Spinal cord (tissue), 10 donors: ENCODE results near the gene AKAIN1. TPM values are rescaled to one million over a fixed set of nuclear protein-coding genes. Genes with fewer than 3 reads are reported as not detected.

Experiments
- DNase-seq, 6 donors: peaks; one replicate each; pipeline versions ENCODE4 v3.0.0 to v3.0.0-alpha.2; 2013 to 2015; ENCODE audit warnings: low spot score in 6 of 6, low read depth in 4 of 6
- H3K27ac ChIP-seq: one replicate; pipeline ENCODE4 v1.5.1; 2013; ENCODE audit warnings: low read depth, low read length, control low read depth
- H3K27me3 ChIP-seq: one replicate; pipeline ENCODE4 v1.6.1; 2013; ENCODE audit warnings: low read length; ENCODE audit not compliant: control insufficient read depth, insufficient read depth
- H3K36me3 ChIP-seq: one replicate; pipeline ENCODE4 v1.6.1; 2013; ENCODE audit warnings: low read length; ENCODE audit not compliant: control insufficient read depth, insufficient read depth
- H3K4me1 ChIP-seq: one replicate; pipeline ENCODE4 v1.6.1; 2013; ENCODE audit warnings: low read length; ENCODE audit not compliant: control insufficient read depth, insufficient read depth
- H3K4me3 ChIP-seq: one replicate; pipeline ENCODE4 v1.5.1; 2013; ENCODE audit warnings: low read depth, low read length, control low read depth
- H3K9me3 ChIP-seq: one replicate; pipeline ENCODE4 v1.6.1; 2013; ENCODE audit warnings: low read length; ENCODE audit not compliant: control insufficient read depth, insufficient read depth
- WGBS: methylation state at CpG from one replicate; pipeline ENCODE4 v1.1.5; 2013; ENCODE audit warnings: missing lambda C conversion rate; ENCODE audit not compliant: insufficient coverage; 5-methylcytosine and 5-hydroxymethylcytosine counted together
- polyA plus RNA-seq, 2 donors: library from polyadenylated mRNA; unstranded; fragments of 120-200 nt; gene quantifications; one replicate each; pipeline ENCODE4 v1.2.1, GENCODE V29; 2013; ENCODE audit not compliant: insufficient read length in 2 of 2
- total RNA-seq, 2 donors: library from RNA; depleted of rRNA in 1 of 2; stranded (reverse); fragments of 120-200 nt in 1 of 2; fragments of >200 nt in 1 of 2; gene quantifications; one replicate each; pipeline versions ENCODE4 v1.2.3 to v1.2.4, GENCODE V29; 2013 to 2014
- donor health status: healthy.

The AKAIN1 gene
- total and polyA plus RNA-seq, 4 donors, result 0.77 to 2.8 (median 2.0) TPM

GRCh38 chr18:5166606-5167280, 30.3 kb downstream of the AKAIN1 start:
- peak in 1 of 6 donors; percentile 60 for DNase-seq
- H3K27ac ChIP-seq, result no peak overlapping the region
- H3K27me3 ChIP-seq, result no peaks in the 10 kb centered on the region
- no peak overlapping the region for H3K4me3 ChIP-seq
- H3K36me3 ChIP-seq, result no peaks in the 10 kb centered on the region
- H3K4me1 ChIP-seq, result no peaks in the 10 kb centered on the region
- WGBS, result no CpG with 5 or more reads among the region's 2 CpGs
- no peaks in the 10 kb centered on the region for H3K9me3 ChIP-seq

DNA sequence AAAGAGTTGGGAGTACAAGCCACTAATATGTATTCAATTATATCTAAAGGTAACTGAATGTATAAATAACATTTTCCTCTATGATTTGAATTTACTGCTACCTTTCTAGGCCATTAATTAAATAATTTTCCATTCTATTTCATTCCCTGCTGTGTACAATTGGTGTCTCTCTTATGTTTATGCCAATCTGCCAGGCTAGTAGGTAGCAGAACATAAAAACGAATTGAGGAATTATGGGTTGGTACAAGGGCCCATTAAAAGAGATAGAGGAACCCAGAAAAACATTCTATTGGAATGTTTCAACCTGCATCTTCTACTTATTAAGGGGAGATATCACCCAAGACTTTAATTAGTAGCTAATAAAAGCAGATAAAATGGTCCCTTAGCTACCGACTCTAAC, 32.2 kb downstream of the AKAIN1 start:
- no peaks in the 10 kb centered on the region for H3K4me1 ChIP-seq
- WGBS, result no CpG with 5 or more reads among the region's 2 CpGs
- no peaks in the 10 kb centered on the region for H3K36me3 ChIP-seq
- H3K9me3 ChIP-seq, result no peaks in the 10 kb centered on the region
- H3K4me3 ChIP-seq, result no peak overlapping the region
- no peaks in the 10 kb centered on the region for H3K27me3 ChIP-seq
- no peak overlapping the region for H3K27ac ChIP-seq
- DNase-seq, result peak in 1 of 6 donors; percentile 32

GRCh38 chr18:5162111-5162510, 34.9 kb downstream of the AKAIN1 start:
- no peaks in the 10 kb centered on the region for H3K27me3 ChIP-seq
- no peak for DNase-seq
- H3K9me3 ChIP-seq, result no peaks in the 10 kb centered on the region
- no peaks in the 10 kb centered on the region for H3K4me1 ChIP-seq
- no peak overlapping the region for H3K27ac ChIP-seq
- H3K4me3 ChIP-seq, result no peak overlapping the region
- H3K36me3 ChIP-seq, result no peaks in the 10 kb centered on the region

DNA sequence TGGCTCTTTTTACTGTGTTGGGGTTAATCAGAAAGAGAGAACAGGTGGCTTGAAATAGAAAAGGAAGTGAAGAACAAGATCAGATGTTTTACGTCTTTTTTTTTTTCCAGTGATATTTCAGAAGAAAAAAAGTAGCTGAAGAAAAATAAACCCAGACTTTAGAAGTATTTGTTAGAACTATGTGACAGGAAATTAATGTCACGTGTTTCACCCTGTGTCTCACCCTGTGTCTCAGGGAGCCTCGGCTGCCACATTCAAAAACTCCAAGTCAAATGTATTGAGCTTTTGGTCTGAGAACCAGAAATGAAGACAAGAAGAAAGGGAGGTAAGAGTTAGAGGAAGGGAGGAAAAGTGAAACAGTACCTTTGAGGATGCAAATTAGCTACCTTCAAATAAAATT, 38.0 kb downstream of the AKAIN1 start:
- DNase-seq, result no peak
- H3K36me3 ChIP-seq, result no peaks in the 10 kb centered on the region
- no peaks in the 10 kb centered on the region for H3K4me1 ChIP-seq
- no peaks in the 10 kb centered on the region for H3K27me3 ChIP-seq
- no peak overlapping the region for H3K27ac ChIP-seq
- H3K9me3 ChIP-seq, result no peaks in the 10 kb centered on the region
- 74% methylated on average over 2 of the region's 3 CpGs for WGBS
- H3K4me3 ChIP-seq, result no peak overlapping the region

DNA sequence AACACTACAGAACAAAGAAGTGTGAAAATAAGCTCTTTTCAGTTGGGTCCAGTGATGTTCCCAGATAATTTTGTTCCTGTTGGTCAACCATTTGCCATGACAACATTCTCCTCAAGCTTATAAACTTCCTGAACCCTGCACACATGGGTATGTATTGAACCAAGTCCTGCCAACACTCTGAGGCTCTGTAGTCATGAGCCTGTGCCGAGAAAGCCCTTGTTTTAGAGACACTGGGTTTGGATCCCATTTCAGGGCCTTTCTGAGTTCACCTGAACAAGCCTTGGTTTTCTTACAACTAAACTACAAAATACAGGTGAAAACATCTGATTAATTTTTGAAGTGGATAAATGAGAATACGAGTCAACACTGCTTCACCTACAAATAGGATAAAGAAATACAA, 38.5 kb downstream of the AKAIN1 start:
- 67% methylated on average over 1 of the region's 2 CpGs for WGBS

GRCh38 chr18:5158172-5158571, 38.9 kb downstream of the AKAIN1 start:
- no peak overlapping the region for H3K4me3 ChIP-seq
- 81% methylated on average over 2 of the region's 3 CpGs for WGBS
- H3K27me3 ChIP-seq, result no peaks in the 10 kb centered on the region
- H3K9me3 ChIP-seq, result no peaks in the 10 kb centered on the region
- H3K27ac ChIP-seq, result no peak overlapping the region
- DNase-seq, result no peak
- H3K4me1 ChIP-seq, result no peaks in the 10 kb centered on the region
- no peaks in the 10 kb centered on the region for H3K36me3 ChIP-seq

More for the DNA sequence above, 38.5 kb downstream of the AKAIN1 start:
- no peak overlapping the region for H3K27ac ChIP-seq
- no peak overlapping the region for H3K4me3 ChIP-seq
- no peaks in the 10 kb centered on the region for H3K27me3 ChIP-seq
- no peaks in the 10 kb centered on the region for H3K9me3 ChIP-seq
- DNase-seq, result no peak
- H3K4me1 ChIP-seq, result no peaks in the 10 kb centered on the region
- no peaks in the 10 kb centered on the region for H3K36me3 ChIP-seq

DNA sequence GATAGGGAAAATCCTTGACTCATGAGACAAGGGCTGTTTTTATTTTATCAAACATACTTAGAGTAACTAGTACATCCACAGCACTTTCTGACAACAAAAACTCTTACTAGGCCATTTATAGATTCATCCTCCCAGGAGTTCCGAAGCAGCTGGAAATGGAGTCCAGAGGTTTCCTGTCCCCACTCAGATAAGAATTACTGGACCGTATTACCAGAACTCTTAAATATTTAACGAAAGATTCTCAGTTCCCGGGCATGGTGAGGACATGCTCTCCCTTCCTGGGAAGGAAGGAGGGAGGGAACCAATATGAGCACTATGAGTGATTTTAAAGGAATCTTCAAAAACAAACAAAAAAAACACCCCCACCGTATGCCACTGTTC, 41.2 kb downstream of the AKAIN1 start:
- no peaks in the 10 kb centered on the region for H3K36me3 ChIP-seq
- no peaks in the 10 kb centered on the region for H3K4me1 ChIP-seq
- DNase-seq, result no peak
- H3K27ac ChIP-seq, result no peak overlapping the region
- no peaks in the 10 kb centered on the region for H3K27me3 ChIP-seq
- WGBS, result no CpG with 5 or more reads among the region's 5 CpGs
- H3K4me3 ChIP-seq, result no peak overlapping the region
- no peaks in the 10 kb centered on the region for H3K9me3 ChIP-seq

- H3K4me3 ChIP-seq, result no peak overlapping the region
- no peak for DNase-seq
- no peaks in the 10 kb centered on the region for H3K36me3 ChIP-seq
- no peaks in the 10 kb centered on the region for H3K9me3 ChIP-seq
- H3K4me1 ChIP-seq, result no peaks in the 10 kb centered on the region
- WGBS, result 81% methylated on average over 7 of the region's 17 CpGs
- no peaks in the 10 kb centered on the region for H3K27me3 ChIP-seq
- no peak overlapping the region for H3K27ac ChIP-seq
These were observed 41.7 kb downstream of the AKAIN1 start for GRCh38 chr18:5155218-5155906.

DNA sequence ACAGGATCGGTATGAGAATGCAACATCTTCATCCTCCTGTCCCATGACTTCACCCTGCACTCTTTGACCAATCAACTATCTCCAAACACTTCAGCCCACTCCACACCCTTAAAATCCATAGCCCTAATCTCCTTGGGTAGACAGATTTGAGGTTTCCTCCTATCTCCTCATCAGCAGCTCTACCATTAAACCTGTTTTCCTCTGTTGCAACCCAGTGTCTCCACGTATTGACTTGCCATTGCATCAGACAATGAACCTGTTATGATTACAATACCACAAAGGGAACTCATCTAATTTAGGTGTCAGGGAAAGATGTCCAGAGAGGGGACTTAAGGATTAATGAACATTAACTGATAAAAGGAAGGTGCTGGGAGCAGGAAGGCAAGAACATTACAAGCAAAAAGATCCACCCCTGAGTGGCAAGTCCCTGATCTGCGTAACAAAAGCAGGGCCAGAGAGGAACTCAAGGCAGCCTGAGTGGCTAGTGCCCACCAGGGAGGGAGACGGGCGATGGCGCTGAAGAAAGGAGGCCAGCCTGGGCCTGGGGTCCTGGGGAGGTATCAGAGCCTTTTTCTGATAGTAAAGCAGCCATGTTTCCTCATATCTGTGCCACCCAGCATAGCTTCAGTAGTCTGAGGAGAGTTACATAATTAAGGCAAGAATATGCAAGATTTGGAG, 44.6 kb downstream of the AKAIN1 start:
- H3K27me3 ChIP-seq, result no peaks in the 10 kb centered on the region
- H3K4me1 ChIP-seq, result no peaks in the 10 kb centered on the region
- no peak for DNase-seq
- H3K4me3 ChIP-seq, result no peak overlapping the region
- no peak overlapping the region for H3K27ac ChIP-seq
- 78% methylated on average over 5 of the region's 6 CpGs for WGBS
- H3K36me3 ChIP-seq, result no peaks in the 10 kb centered on the region
- no peaks in the 10 kb centered on the region for H3K9me3 ChIP-seq

- no CpG with 5 or more reads among the region's 1 CpG for WGBS
- H3K9me3 ChIP-seq, result no peaks in the 10 kb centered on the region
- H3K4me3 ChIP-seq, result no peak overlapping the region
- no peaks in the 10 kb centered on the region for H3K27me3 ChIP-seq
- H3K4me1 ChIP-seq, result no peaks in the 10 kb centered on the region
- DNase-seq, result no peak
- no peak overlapping the region for H3K27ac ChIP-seq
- no peaks in the 10 kb centered on the region for H3K36me3 ChIP-seq
These were observed 46.2 kb downstream of the AKAIN1 start for GRCh38 chr18:5150894-5151293.
